Activated naive CD4-positive, alpha-beta T cell treated with anti-CD3 and anti-CD28 coated beads, Interleukin-2, amount 50 U/mL, for 72 hours (primary cell): Measurements from ENCODE around the gene JOSD2. TPM values are rescaled to one million over a fixed set of nuclear protein-coding genes. Genes with fewer than 3 reads are reported as not detected.

Experiments
- ATAC-seq, 2 donors: fragments of 150-1000 bp; cut with Tn5 transposase; 2 replicates each; pipeline ENCODE4 v1.10.0; 2021; ENCODE audit warnings: mild to moderate bottlenecking in 2 of 2, moderate library complexity in 2 of 2
- DNase-seq, 2 donors: peaks; one replicate each; pipeline ENCODE4 v3.0.0; 2021 to 2022; ENCODE audit warnings: low spot score in 2 of 2
- H3K27ac Mint-ChIP-seq, 2 donors: one replicate each; pipeline ENCODE4 v1.8.0; 2022; ENCODE audit warnings: mild to moderate bottlenecking in 2 of 2, mixed read lengths in 2 of 2
- H3K36me3 Mint-ChIP-seq, 2 donors: one replicate each; pipeline ENCODE4 v1.8.0; 2022; ENCODE audit warnings: mixed read lengths in 2 of 2
- H3K9me3 Mint-ChIP-seq, 2 donors: one replicate each; pipeline ENCODE4 v1.8.0; 2022; ENCODE audit warnings: mixed read lengths in 2 of 2
- total RNA-seq, 2 donors: library from RNA; stranded (reverse); gene quantifications; one replicate each; pipeline ENCODE4 v1.2.3, GENCODE V29; 2022

Gene JOSD2
- total RNA-seq, 2 donors from 2014 or later: 27.6 to 29.5 TPM

DNA sequence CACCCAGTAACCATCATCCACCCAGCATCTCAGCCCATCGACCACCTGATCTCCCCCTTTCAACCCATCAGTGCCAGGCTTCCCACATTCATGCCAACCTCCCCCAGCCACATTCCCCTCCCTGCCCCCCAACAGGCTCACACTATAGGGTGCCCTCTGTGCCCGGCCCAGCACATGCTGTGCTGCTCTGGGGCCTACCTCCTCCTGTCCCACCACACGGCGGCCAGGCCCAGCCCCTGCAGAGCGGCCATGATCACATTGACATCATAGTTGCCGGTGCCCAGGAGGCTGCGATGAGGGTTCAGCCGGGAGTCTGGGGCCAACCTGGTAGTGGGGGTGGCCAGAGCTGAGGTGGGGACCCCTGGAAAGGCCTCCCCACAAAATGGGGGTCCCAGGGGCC, 3.6 kb downstream of the JOSD2 start:
- ATAC-seq (no peak), DNase-seq (no peak)
- Mint-ChIP-seq H3K27ac (peak overlapping the region; percentile 60 to 89), H3K36me3 (peaks cover 0 to 6% of the 10 kb centered on the region in 2 donors), H3K9me3 (no peaks in the 10 kb centered on the region)

GRCh38 chr19:50506700-50507099, 4.3 kb downstream of the JOSD2 start:
- ATAC-seq: no peak
- Mint-ChIP-seq H3K36me3 (peaks cover 0 to 6% of the 10 kb centered on the region in 2 donors), H3K9me3 (no peaks in the 10 kb centered on the region), H3K27ac (no peak overlapping the region)
- no peak for DNase-seq

GRCh38 chr19:50505856-50506611, 5.0 kb downstream of the JOSD2 start:
- DNase-seq (no peak), ATAC-seq (no peak)
- peaks cover 0 to 6% of the 10 kb centered on the region in 2 donors for H3K36me3 Mint-ChIP-seq
- H3K9me3 Mint-ChIP-seq: no peaks in the 10 kb centered on the region
- H3K27ac Mint-ChIP-seq: no peak overlapping the region

- Mint-ChIP-seq H3K9me3 (no peaks in the 10 kb centered on the region), H3K27ac (peak overlapping the region; percentile 55 to 65), H3K36me3 (no peaks in the 10 kb centered on the region)
- DNase-seq: no peak
- ATAC-seq: no peak
These were observed 9.2 kb downstream of the JOSD2 start for GRCh38 chr19:50501568-50502475.

- peak overlapping the region in 1 of 2 donors; percentile 65 for H3K27ac Mint-ChIP-seq
- ATAC-seq (peak in 1 of 2 donors; percentile 35), DNase-seq (no peak)
- H3K9me3 Mint-ChIP-seq: no peaks in the 10 kb centered on the region
- H3K36me3 Mint-ChIP-seq: no peaks in the 10 kb centered on the region
These were observed 9.8 kb downstream of the JOSD2 start for GRCh38 chr19:50501186-50501567.

GRCh38 chr19:50500753-50501151, 10.2 kb downstream of the JOSD2 start:
- ATAC-seq (peak in 1 of 2 donors; percentile 24), DNase-seq (no peak)
- Mint-ChIP-seq H3K27ac (peak overlapping the region in 1 of 2 donors; percentile 65), H3K9me3 (no peaks in the 10 kb centered on the region), H3K36me3 (no peaks in the 10 kb centered on the region)

DNA sequence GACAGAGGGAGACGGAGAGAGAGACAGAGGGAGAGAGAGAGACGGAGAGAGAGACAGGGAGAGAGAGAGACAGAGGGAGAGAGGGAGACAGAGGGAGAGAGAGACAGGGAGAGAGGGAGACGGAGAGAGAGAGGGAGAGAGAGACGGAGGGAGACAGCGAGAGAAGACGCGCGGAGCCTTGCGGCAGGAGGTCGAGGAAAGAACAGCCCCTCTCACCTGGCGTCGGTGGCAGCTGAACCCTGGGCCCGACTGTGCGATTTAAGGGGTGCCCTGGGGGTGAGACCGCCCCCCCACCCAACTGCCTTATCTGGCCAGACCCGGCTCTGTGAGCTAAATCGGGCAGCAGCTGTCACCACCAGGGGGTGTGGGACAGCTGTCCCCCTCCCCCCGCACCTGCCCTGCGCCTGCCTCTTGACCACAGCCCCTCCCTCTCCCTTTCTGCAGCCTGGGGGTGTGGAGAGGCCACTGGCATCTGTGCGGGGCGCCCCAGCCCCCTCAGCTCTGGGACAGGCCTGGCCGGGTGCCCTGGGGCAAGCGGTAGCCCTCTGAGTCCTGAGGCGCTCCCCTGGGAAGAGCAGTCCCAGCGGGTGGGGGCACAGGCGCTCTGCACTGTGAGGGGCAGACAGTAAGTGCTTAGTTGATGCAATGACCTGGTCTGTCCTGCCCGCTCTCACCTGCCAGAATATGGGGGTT, 10.8 kb downstream of the JOSD2 start:
- ATAC-seq (peak in 1 of 2 donors; percentile 54), DNase-seq (no peak)
- Mint-ChIP-seq H3K36me3 (no peaks in the 10 kb centered on the region), H3K27ac (no peak overlapping the region), H3K9me3 (no peaks in the 10 kb centered on the region)

DNA sequence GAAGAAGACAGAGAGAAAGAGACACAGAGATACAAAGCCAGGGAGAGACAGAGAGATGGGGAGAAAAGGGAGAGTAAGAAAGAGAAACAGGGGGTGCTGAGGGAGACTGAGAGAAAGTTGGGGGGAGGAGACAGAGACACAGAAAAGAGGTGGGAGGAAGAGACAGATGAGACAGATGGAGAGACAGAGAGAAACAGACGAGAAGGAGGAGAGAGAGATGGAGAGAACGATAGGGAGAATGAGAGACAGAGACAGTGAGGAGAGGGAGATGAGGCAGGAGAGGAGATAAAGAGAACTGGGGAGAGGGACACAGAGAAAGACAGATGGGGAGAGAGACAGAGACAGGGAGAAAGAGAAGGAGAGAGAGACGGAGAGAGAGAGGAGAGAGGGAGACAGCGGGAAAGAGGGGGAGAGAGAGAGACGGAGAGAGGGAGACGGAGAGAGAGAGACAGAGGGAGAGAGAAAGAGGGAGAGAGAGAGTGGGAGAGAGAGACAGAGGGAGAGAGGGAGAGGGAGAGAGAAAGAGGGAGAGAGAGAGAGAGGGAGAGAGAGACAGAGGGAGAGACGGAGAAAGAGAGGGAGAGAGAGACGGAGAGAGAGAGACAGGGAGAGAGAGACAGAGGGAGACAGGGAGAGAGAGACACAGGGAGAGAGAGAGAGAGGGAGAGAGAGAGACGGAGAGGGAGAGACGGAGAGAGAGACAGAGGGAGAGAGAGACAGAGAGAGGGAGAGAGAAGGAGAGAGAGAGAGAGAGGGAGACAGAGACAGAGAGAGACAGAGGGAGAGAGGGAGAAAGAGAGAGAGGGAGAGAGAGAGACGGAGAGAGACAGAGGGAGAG, 12.6 kb downstream of the JOSD2 start:
- Mint-ChIP-seq H3K36me3 (no peaks in the 10 kb centered on the region), H3K9me3 (no peaks in the 10 kb centered on the region), H3K27ac (no peak overlapping the region)
- ATAC-seq (no peak), DNase-seq (no peak)

GRCh38 chr19:50497022-50497405, 14.0 kb downstream of the JOSD2 start:
- no peak for DNase-seq
- no peaks in the 10 kb centered on the region for H3K9me3 Mint-ChIP-seq
- H3K36me3 Mint-ChIP-seq: no peaks in the 10 kb centered on the region
- ATAC-seq: no peak
- no peak overlapping the region for H3K27ac Mint-ChIP-seq

GRCh38 chr19:50496189-50497021, 14.6 kb downstream of the JOSD2 start:
- no peaks in the 10 kb centered on the region for H3K36me3 Mint-ChIP-seq
- H3K9me3 Mint-ChIP-seq: no peaks in the 10 kb centered on the region
- no peak overlapping the region for H3K27ac Mint-ChIP-seq
- DNase-seq (peak in 1 of 2 donors; percentile 42), ATAC-seq (no peak)

DNA sequence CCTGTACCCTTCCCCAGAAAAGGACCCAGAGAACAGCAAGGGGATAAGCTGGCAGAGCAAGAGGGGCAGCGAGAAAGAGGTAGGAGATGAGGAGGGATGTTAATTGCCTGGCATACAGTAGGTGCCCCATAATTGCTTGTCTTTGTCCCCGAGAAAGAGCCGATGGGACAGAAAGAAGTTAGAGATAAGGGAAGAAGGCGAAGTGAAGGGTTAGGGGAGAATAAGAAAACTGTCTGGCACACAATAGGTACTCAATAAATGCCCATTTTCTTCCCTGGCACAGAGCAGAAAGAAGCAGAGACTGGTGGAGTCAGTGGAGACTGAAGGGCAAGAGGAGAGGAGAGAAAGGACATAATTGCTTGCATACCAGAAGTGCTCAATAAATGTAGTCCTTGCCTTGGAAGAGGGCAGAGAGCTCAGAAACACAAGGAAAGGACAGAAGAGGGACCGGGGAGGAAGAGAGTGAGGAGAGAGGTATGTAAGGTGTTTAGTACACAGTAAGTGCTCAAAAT, 15.9 kb downstream of the JOSD2 start:
- no peak for ATAC-seq
- peak overlapping the region in 1 of 2 donors; percentile 45 for H3K27ac Mint-ChIP-seq
- no peaks in the 10 kb centered on the region for H3K36me3 Mint-ChIP-seq
- DNase-seq: no peak
- no peaks in the 10 kb centered on the region for H3K9me3 Mint-ChIP-seq

- DNase-seq (no peak), ATAC-seq (no peak)
- Mint-ChIP-seq H3K27ac (peak overlapping the region in 1 of 2 donors; percentile 45), H3K36me3 (no peaks in the 10 kb centered on the region), H3K9me3 (no peaks in the 10 kb centered on the region)
These were observed 16.6 kb downstream of the JOSD2 start for GRCh38 chr19:50494186-50495019.

DNA sequence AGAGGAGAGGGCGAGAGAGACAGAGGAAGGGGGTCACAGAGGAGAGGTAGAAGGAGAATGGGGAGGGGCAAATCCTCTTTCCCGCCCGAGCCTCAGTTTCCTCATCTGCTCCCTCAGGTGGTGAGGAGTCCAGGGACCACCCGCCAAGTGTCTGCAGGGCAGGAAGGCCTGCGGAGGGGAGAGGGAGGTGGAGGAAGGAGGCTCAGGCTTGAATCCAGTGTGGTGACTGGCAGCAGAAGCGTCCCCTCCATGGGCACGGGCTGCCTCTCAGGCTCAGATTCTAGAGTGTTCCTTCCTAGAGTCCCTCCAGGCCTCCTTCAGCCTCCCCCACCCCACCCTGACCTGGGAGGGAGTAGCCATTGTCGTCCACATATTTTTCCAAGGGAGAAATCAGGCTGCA, 17.8 kb downstream of the JOSD2 start:
- no peaks in the 10 kb centered on the region for H3K9me3 Mint-ChIP-seq
- DNase-seq (no peak), ATAC-seq (no peak)
- H3K36me3 Mint-ChIP-seq: no peaks in the 10 kb centered on the region
- no peak overlapping the region for H3K27ac Mint-ChIP-seq

DNA sequence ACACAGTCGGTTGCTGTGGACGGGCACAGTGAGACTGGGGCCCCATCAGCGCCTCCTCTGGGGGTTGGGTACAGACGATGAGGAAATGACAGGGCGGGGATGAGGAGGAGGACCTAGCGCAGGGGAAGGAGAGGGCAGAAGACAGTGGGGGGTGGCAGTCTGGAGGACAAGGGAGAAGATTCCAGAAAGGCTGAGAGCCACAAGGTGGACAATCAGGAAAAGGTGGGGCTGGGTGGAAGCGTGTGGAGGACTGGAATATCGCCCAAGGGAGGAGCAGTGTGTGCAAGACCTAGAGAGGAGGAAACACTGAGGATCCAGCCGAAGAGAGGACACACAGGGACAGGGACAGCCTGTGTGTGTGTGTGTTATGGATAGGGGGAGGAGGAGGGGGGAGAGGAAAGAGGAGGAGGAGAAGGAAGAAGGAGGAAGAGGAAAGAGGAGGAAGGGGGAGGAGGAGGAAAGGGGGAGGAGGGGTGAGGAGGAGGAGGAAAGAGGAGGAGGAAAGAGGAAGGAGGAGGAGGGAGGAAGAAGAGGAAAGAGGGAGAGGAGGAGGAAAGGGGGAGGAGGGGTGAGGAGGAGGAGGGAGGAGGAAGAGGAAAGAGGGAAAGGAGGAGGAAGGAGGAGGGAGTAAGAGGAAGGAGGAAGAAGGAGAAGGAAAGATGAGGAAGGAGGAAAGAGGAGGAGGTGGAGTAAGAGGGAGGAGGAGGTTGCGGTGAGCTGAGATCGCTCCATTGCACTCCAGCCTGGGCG, 18.5 kb downstream of the JOSD2 start:
- H3K27ac Mint-ChIP-seq: peak overlapping the region; percentile 47 to 76
- peak; percentile 57 to 81 for ATAC-seq
- H3K9me3 Mint-ChIP-seq: no peaks in the 10 kb centered on the region
- no peaks in the 10 kb centered on the region for H3K36me3 Mint-ChIP-seq
- no peak for DNase-seq
